IPS-15b (cell line): ENCODE data around the gene LZTFL1.

Experiments
- H3K27me3 ChIP-seq: one replicate; pipeline ENCODE4 v1.6.1; 2013; ENCODE audit warnings: low read length; ENCODE audit not compliant: control insufficient read depth, insufficient read depth
- H3K36me3 ChIP-seq: one replicate; pipeline ENCODE4 v1.6.1; 2013; ENCODE audit warnings: low read length; ENCODE audit not compliant: control insufficient read depth, insufficient read depth
- H3K4me1 ChIP-seq: one replicate; pipeline ENCODE4 v1.6.1; 2013; ENCODE audit warnings: mild to moderate bottlenecking, low read length; ENCODE audit not compliant: control insufficient read depth, insufficient read depth
- H3K4me3 ChIP-seq: one replicate; pipeline ENCODE4 v1.5.1; 2013; ENCODE audit warnings: low read depth, low read length
- H3K9ac ChIP-seq: one replicate; pipeline ENCODE4 v1.6.1; 2013; ENCODE audit warnings: low read depth, mild to moderate bottlenecking, low read length
- H3K9me3 ChIP-seq: one replicate; pipeline ENCODE4 v1.6.1; 2013; ENCODE audit warnings: mild to moderate bottlenecking, low read length; ENCODE audit not compliant: control insufficient read depth, insufficient read depth

Gene LZTFL1

GRCh38 chr3:45874677-45875346 is 32.9 kb upstream of the LZTFL1 start:
- H3K36me3 ChIP-seq: no peaks in the 10 kb centered on the region
- no peaks in the 10 kb centered on the region for H3K9me3 ChIP-seq
- no peak overlapping the region for H3K4me3 ChIP-seq
- H3K4me1 ChIP-seq: no peaks in the 10 kb centered on the region
- no peak overlapping the region for H3K9ac ChIP-seq
- H3K27me3 ChIP-seq: no peaks in the 10 kb centered on the region

GRCh38 chr3:45873638-45874037 is 31.7 kb upstream of the LZTFL1 start:
- H3K36me3 ChIP-seq: no peaks in the 10 kb centered on the region
- H3K4me3 ChIP-seq: no peak overlapping the region
- no peaks in the 10 kb centered on the region for H3K4me1 ChIP-seq
- no peak overlapping the region for H3K9ac ChIP-seq
- no peaks in the 10 kb centered on the region for H3K27me3 ChIP-seq
- no peaks in the 10 kb centered on the region for H3K9me3 ChIP-seq

GRCh38 chr3:45873036-45873435 is 31.1 kb upstream of the LZTFL1 start:
- no peaks in the 10 kb centered on the region for H3K27me3 ChIP-seq
- no peak overlapping the region for H3K9ac ChIP-seq
- no peaks in the 10 kb centered on the region for H3K36me3 ChIP-seq
- no peak overlapping the region for H3K4me3 ChIP-seq
- no peaks in the 10 kb centered on the region for H3K4me1 ChIP-seq
- H3K9me3 ChIP-seq: no peaks in the 10 kb centered on the region

DNA sequence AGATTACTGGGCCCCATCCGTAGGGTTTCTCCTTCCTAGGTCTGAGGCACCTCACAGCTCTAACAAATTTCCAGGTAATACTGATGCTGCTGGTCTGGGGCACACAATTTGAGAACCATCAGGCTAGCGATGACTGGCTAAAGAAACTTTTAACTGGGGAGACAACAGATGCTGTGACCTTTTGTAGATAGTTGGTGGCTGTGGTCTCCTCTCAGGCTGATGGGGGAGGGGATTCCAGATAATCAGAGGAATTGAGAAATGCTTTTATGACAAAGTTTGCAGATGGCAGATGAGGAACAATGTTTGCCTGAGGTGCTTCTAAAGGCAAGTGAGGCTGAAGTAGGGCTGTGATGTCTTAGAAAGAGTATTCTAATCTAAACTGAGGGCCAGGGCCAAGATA is 30.6 kb upstream of the LZTFL1 start:
- H3K4me1 ChIP-seq: no peaks in the 10 kb centered on the region
- no peaks in the 10 kb centered on the region for H3K27me3 ChIP-seq
- no peak overlapping the region for H3K4me3 ChIP-seq
- H3K36me3 ChIP-seq: no peaks in the 10 kb centered on the region
- no peaks in the 10 kb centered on the region for H3K9me3 ChIP-seq
- no peak overlapping the region for H3K9ac ChIP-seq

DNA sequence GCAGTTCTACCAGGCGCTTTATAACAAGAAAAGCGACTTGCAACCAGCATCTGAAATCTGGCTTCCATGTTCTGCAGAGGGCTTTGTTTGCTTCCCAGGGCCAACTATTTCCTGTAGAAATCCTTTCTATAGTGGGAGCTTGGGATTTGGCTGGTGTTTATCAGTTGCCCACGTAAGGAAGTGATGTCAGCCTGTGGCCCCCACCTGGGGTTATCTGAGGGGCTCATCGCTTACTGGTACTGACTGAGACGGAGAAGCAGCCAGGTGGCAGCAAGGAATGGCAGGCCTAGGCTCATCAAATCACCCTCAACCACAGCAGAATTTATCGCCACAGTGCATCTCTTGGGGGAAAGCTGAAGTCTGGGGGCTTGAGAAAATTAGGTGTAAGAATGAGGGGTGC is 29.9 kb upstream of the LZTFL1 start:
- Histone ChIP-seq H3K4me1 (no peaks in the 10 kb centered on the region), H3K36me3 (no peaks in the 10 kb centered on the region), H3K9ac (no peak overlapping the region), H3K27me3 (no peaks in the 10 kb centered on the region), H3K4me3 (no peak overlapping the region), H3K9me3 (no peaks in the 10 kb centered on the region)

- H3K4me1 ChIP-seq: no peaks in the 10 kb centered on the region
- H3K27me3 ChIP-seq: no peaks in the 10 kb centered on the region
These were observed 28.2 kb upstream of the LZTFL1 start for GRCh38 chr3:45870099-45870498.

GRCh38 chr3:45869638-45870037 is 27.7 kb upstream of the LZTFL1 start:
- Histone ChIP-seq H3K4me1 (no peaks in the 10 kb centered on the region), H3K9me3 (no peaks in the 10 kb centered on the region), H3K9ac (no peak overlapping the region), H3K27me3 (no peaks in the 10 kb centered on the region), H3K4me3 (no peak overlapping the region), H3K36me3 (no peaks in the 10 kb centered on the region)

More at GRCh38 chr3:45870099-45870498, 28.2 kb upstream of the LZTFL1 start:
- Histone ChIP-seq H3K9me3 (no peaks in the 10 kb centered on the region), H3K36me3 (no peaks in the 10 kb centered on the region), H3K9ac (no peak overlapping the region), H3K4me3 (no peak overlapping the region)

GRCh38 chr3:45868650-45869049 is 26.7 kb upstream of the LZTFL1 start:
- H3K9ac ChIP-seq: no peak overlapping the region
- no peaks in the 10 kb centered on the region for H3K27me3 ChIP-seq
- H3K36me3 ChIP-seq: no peaks in the 10 kb centered on the region
- H3K9me3 ChIP-seq: no peaks in the 10 kb centered on the region
- H3K4me1 ChIP-seq: no peaks in the 10 kb centered on the region
- H3K4me3 ChIP-seq: no peak overlapping the region

GRCh38 chr3:45868213-45868612 is 26.3 kb upstream of the LZTFL1 start:
- Histone ChIP-seq H3K36me3 (no peaks in the 10 kb centered on the region), H3K4me1 (no peaks in the 10 kb centered on the region), H3K9ac (no peak overlapping the region), H3K27me3 (no peaks in the 10 kb centered on the region), H3K9me3 (no peaks in the 10 kb centered on the region), H3K4me3 (no peak overlapping the region)

- H3K27me3 ChIP-seq: no peaks in the 10 kb centered on the region
- no peak overlapping the region for H3K9ac ChIP-seq
- H3K4me1 ChIP-seq: no peaks in the 10 kb centered on the region
- no peaks in the 10 kb centered on the region for H3K36me3 ChIP-seq
- no peaks in the 10 kb centered on the region for H3K9me3 ChIP-seq
- H3K4me3 ChIP-seq: no peak overlapping the region
These were observed 23.6 kb upstream of the LZTFL1 start for GRCh38 chr3:45865563-45865962.

- Histone ChIP-seq H3K36me3 (no peaks in the 10 kb centered on the region), H3K9ac (no peak overlapping the region), H3K4me3 (no peak overlapping the region), H3K27me3 (no peaks in the 10 kb centered on the region), H3K9me3 (no peaks in the 10 kb centered on the region), H3K4me1 (no peaks in the 10 kb centered on the region)
These were observed 23.0 kb upstream of the LZTFL1 start for GRCh38 chr3:45864760-45865519.

DNA sequence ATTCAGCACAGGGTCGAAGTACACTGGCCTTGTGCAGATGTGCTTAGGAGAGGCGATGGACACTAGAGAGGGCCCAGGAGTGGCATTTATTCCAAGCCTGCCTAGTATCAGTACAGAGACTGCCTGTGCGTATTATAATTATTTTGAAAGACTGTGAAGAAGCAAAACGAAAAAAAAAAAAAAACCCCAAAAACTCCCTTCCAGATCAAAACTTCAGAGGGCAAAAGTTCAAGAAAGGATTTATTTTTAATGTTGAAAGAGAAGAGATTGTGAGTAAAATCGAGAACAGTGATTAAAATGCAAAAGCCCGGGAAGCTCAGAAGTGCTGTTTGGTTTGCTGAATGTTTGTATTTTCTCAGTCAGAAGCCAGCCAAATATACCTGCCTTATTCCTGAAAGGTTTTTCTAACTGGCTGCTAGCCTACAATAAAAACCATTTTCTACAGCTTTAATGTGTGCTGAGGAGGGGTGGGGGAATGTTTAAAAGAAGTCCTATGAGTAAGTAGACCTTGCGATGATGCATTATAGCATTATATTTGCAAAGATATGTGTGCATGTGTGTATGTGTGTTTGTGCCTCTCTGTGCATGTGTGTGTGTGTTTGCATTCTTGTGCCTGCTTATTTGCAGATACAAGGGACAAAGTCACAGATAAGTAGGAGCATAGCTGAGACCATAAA is 19.3 kb upstream of the LZTFL1 start:
- Histone ChIP-seq H3K4me1 (no peaks in the 10 kb centered on the region), H3K9ac (no peak overlapping the region), H3K36me3 (no peaks in the 10 kb centered on the region), H3K4me3 (no peak overlapping the region), H3K9me3 (no peaks in the 10 kb centered on the region), H3K27me3 (no peaks in the 10 kb centered on the region)
